Memory B cell (primary cell): ENCODE results near the gene CLCA1.

Experiments used
- ATAC-seq: fragments of 150-1000 bp; cut with Tn5 transposase; 2 replicates; pipeline ENCODE4 v1.10.0; 2021; ENCODE audit warnings: low read depth, mild to moderate bottlenecking, moderate library complexity
- DNase-seq, 2 donors: peaks; one replicate each; pipeline ENCODE4 v3.0.0; 2022; ENCODE audit warnings: low spot score in 2 of 2
- H3K27ac Mint-ChIP-seq: one replicate; pipeline ENCODE4 v1.8.0; 2022; ENCODE audit warnings: mild to moderate bottlenecking, moderate library complexity, mixed read lengths
- H3K27me3 Mint-ChIP-seq: one replicate; pipeline ENCODE4 v1.8.0; 2022; ENCODE audit warnings: mixed read lengths
- H3K36me3 Mint-ChIP-seq: one replicate; pipeline ENCODE4 v1.8.0; 2022; ENCODE audit warnings: mild to moderate bottlenecking, mixed read lengths
- H3K4me1 Mint-ChIP-seq: one replicate; pipeline ENCODE4 v1.8.0; 2022; ENCODE audit warnings: mixed read lengths
- H3K4me3 Mint-ChIP-seq: one replicate; pipeline ENCODE4 v1.8.0; 2022; ENCODE audit warnings: mild to moderate bottlenecking, moderate library complexity, mixed read lengths
- H3K9me3 Mint-ChIP-seq: one replicate; pipeline ENCODE4 v1.8.0; 2022; ENCODE audit warnings: mixed read lengths

CLCA1 gene

DNA sequence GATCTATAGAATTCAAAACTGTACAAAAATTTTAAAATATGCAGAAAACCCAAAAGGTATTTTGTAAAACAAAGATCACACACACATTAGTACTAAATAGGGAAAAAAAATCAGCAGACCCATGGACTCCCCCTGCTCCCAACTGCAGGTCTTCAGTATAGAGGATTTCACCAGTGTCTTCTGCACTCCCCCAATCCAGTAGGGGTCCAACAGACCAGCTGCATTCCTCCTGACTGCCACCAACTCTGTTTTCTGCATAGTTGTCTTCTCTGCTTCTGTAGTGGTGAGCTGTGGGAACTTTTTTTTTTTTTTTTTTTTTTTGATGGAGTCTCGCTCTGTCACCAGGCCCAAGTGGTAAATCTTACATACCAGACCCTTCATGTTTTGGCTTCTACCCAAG lies 22.8 kb upstream of the CLCA1 start:
- ATAC-seq (no peak), DNase-seq (no peak)
- H3K4me3 Mint-ChIP-seq = no peak overlapping the region
- no peaks in the 10 kb centered on the region for H3K27me3 Mint-ChIP-seq
- no peaks in the 10 kb centered on the region for H3K4me1 Mint-ChIP-seq
- H3K27ac Mint-ChIP-seq = no peak overlapping the region
- H3K9me3 Mint-ChIP-seq = no peaks in the 10 kb centered on the region
- H3K36me3 Mint-ChIP-seq = no peaks in the 10 kb centered on the region

DNA sequence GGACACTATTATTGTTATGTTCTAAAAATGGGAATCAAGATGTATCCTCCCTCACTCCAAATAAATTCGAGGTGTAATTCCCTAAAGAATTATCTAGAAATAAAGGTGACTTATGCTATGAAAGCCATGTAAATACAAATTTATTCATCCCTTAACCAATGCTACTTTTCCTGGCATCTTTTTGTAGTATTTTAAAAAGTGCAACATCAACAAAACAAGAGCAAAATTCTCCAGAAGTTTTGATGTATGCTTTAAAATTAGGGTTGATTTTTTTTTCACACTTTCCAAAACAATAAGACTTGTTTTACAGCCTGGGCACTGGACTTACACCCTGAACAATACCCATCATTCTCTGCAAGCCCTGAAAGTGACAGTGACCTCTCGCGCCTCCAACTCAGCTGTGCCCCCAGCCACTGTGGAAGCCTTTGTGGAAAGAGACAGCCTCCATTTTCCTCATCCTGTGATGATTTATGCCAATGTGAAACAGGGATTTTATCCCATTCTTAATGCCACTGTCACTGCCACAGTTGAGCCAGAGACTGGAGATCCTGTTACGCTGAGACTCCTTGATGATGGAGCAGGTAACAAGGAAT lies 21.4 kb upstream of the CLCA1 start:
- Mint-ChIP-seq H3K4me1 (no peaks in the 10 kb centered on the region), H3K9me3 (no peaks in the 10 kb centered on the region), H3K4me3 (no peak overlapping the region), H3K36me3 (no peaks in the 10 kb centered on the region), H3K27ac (no peak overlapping the region), H3K27me3 (no peaks in the 10 kb centered on the region)
- ATAC-seq = no peak
- DNase-seq = no peak

DNA sequence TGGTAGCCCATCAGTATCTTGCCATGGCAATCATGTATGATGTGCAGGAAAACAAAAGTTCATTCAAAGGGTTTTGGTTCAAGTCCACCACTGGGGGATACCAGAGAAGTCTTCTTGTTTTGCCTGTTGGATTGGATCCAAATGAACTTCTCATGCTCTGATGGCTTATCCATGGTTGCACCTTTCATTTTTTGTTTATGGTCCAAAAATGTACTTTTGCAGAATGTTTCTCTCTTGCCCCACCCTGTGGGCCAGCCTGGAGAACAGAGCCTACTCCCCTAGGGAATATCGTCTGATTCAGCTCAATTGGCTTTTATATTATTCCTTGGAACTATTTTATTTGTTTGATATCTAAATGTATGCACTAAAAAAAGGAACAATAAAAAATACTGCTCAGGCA lies 20.1 kb upstream of the CLCA1 start:
- H3K27ac Mint-ChIP-seq = no peak overlapping the region
- H3K9me3 Mint-ChIP-seq = no peaks in the 10 kb centered on the region
- H3K27me3 Mint-ChIP-seq = no peaks in the 10 kb centered on the region
- H3K4me1 Mint-ChIP-seq = no peaks in the 10 kb centered on the region
- DNase-seq (no peak), ATAC-seq (no peak)
- no peak overlapping the region for H3K4me3 Mint-ChIP-seq
- no peaks in the 10 kb centered on the region for H3K36me3 Mint-ChIP-seq

DNA sequence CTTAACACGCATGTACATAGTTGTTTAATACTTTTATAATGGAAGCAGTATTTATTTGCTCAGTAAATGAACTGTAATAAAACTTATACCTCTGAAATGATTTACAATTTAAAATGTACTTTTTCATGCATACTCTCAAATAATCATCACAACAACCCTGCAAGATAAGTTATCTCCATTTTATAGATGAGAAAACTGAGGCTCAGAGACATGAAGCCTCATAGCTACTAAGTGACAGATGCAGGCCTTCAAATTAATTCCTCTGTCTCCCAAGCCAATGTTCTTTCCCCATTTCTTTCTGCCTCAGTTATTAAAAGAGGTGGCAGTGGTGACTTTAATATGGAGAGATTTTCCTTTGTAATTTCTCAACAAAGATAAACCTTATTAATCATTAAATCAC lies 19.6 kb upstream of the CLCA1 start:
- DNase-seq (no peak), ATAC-seq (no peak)
- Mint-ChIP-seq H3K36me3 (no peaks in the 10 kb centered on the region), H3K27me3 (no peaks in the 10 kb centered on the region), H3K9me3 (no peaks in the 10 kb centered on the region), H3K4me1 (no peaks in the 10 kb centered on the region), H3K4me3 (no peak overlapping the region), H3K27ac (no peak overlapping the region)

DNA sequence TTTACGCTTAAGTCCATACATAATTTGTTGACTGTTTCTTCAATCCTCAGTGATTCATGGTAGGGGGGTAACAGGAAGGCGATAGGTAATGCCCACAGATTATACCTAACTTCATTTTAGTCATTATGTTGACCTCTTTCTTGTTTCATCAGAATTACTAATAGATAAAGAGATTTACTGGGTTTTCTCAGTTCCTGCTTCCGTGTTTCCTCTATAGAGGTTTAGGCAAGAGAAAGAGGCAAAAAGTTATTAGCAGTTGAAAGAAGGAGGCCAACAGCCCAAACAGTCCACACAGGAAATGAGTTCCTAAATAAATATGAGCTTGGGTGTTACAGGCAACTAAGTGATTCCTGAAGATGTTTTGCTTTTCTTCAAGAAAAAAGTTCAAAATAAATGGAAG lies 17.9 kb upstream of the CLCA1 start:
- H3K27me3 Mint-ChIP-seq = no peaks in the 10 kb centered on the region
- no peak overlapping the region for H3K27ac Mint-ChIP-seq
- no peak overlapping the region for H3K4me3 Mint-ChIP-seq
- H3K36me3 Mint-ChIP-seq = no peaks in the 10 kb centered on the region
- no peak for DNase-seq
- H3K4me1 Mint-ChIP-seq = no peaks in the 10 kb centered on the region
- no peak for ATAC-seq
- H3K9me3 Mint-ChIP-seq = no peaks in the 10 kb centered on the region

DNA sequence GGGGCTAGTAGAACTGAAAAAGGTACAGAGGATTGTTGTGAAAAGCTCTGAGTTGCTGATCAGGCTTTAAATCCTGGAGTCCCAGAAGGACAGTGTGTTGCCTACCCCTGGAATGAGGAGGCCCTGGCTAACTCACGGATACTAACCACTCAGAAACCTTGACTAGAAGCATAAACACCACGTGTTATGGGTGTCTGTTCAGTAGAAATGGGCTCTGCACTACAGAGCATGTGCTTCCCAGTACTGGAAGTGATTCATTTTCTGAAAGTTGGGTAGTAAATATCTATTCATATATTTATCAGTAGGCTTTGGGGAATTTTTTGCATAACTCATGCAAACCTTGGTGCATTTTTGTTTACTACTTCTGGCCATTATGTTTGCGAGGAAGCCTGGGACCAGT lies 15.1 kb upstream of the CLCA1 start:
- Mint-ChIP-seq H3K9me3 (no peaks in the 10 kb centered on the region), H3K27me3 (peaks cover 7% of the 10 kb centered on the region), H3K36me3 (no peaks in the 10 kb centered on the region), H3K4me3 (no peak overlapping the region), H3K4me1 (no peaks in the 10 kb centered on the region), H3K27ac (no peak overlapping the region)
- DNase-seq (no peak), ATAC-seq (no peak)

DNA sequence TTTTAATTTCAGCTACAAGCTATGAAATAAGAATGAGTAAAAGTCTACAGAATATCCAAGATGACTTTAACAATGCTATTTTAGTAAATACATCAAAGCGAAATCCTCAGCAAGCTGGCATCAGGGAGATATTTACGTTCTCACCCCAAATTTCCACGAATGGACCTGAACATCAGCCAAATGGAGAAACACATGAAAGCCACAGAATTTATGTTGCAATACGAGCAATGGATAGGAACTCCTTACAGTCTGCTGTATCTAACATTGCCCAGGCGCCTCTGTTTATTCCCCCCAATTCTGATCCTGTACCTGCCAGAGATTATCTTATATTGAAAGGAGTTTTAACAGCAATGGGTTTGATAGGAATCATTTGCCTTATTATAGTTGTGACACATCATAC lies 13.7 kb upstream of the CLCA1 start:
- Mint-ChIP-seq H3K36me3 (no peaks in the 10 kb centered on the region), H3K27ac (no peak overlapping the region), H3K9me3 (no peaks in the 10 kb centered on the region), H3K27me3 (peaks cover 7% of the 10 kb centered on the region), H3K4me3 (no peak overlapping the region), H3K4me1 (no peaks in the 10 kb centered on the region)
- DNase-seq = no peak
- ATAC-seq = no peak

DNA sequence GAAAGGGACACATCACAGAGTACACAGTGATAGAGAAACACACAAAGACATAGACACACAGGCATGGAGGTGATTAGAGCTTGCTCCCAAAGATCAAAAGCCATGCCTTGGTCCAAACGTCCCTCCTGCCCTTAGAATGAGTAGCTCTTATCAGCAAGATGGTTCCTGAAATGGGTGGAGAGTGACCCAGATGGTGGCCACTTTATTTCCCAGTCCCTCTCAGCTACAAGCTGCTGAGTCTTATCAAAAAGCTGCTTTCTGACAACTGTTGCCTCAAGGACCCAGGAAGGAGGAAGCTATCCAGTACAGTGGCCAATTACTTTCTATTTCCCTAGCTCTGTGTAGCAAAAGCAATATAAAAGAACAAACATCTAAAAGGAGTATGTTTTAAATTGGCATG lies 7.7 kb upstream of the CLCA1 start:
- ATAC-seq (no peak), DNase-seq (no peak)
- H3K27me3 Mint-ChIP-seq = peaks cover 9% of the 10 kb centered on the region
- H3K27ac Mint-ChIP-seq = no peak overlapping the region
- H3K36me3 Mint-ChIP-seq = no peaks in the 10 kb centered on the region
- H3K4me3 Mint-ChIP-seq = no peak overlapping the region
- H3K9me3 Mint-ChIP-seq = no peaks in the 10 kb centered on the region
- peaks cover 6% of the 10 kb centered on the region for H3K4me1 Mint-ChIP-seq

DNA sequence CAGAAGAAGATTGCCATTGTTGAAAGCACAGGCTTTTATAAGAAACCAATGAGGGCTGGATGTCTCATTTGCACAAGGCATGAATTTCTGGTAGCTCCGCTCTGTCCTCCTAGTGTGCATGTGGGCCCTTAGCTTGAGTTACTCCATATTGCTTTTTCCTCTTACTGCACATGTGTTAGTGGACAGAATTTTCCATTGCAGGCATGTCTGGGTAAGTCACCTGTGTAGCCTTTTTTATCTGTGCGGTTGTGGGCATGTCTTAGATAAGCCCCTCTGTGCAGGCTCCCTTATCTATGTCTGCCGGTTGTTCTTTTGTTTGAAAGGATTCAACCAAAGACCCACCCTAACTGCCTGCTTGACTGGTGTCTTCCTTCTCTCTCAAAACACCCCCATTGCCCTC lies 7.2 kb upstream of the CLCA1 start:
- H3K27me3 Mint-ChIP-seq = peaks cover 9% of the 10 kb centered on the region
- H3K4me1 Mint-ChIP-seq = peaks cover 6% of the 10 kb centered on the region
- H3K36me3 Mint-ChIP-seq = no peaks in the 10 kb centered on the region
- no peak overlapping the region for H3K4me3 Mint-ChIP-seq
- DNase-seq = no peak
- no peaks in the 10 kb centered on the region for H3K9me3 Mint-ChIP-seq
- ATAC-seq = no peak
- no peak overlapping the region for H3K27ac Mint-ChIP-seq

DNA sequence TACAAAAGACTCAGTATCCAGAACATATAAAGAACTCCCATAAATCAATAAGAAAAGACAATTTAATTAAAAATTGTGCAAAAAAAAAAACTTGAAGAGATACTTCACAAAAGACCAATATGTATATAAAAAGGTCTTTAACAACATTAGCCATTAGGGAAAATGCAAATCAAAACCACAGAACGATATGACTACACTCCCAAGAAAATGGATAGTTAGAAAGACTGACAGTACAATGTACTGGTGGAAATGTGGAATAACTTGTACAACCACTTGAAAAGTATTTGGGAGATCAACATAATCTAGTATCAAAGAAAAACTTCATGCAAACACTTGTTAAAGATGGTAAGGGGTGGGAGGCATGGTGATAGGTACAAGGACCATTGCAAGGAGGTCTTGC lies 3.9 kb upstream of the CLCA1 start:
- no peak for DNase-seq
- ATAC-seq = no peak
- H3K4me1 Mint-ChIP-seq = peaks cover 6% of the 10 kb centered on the region

DNA sequence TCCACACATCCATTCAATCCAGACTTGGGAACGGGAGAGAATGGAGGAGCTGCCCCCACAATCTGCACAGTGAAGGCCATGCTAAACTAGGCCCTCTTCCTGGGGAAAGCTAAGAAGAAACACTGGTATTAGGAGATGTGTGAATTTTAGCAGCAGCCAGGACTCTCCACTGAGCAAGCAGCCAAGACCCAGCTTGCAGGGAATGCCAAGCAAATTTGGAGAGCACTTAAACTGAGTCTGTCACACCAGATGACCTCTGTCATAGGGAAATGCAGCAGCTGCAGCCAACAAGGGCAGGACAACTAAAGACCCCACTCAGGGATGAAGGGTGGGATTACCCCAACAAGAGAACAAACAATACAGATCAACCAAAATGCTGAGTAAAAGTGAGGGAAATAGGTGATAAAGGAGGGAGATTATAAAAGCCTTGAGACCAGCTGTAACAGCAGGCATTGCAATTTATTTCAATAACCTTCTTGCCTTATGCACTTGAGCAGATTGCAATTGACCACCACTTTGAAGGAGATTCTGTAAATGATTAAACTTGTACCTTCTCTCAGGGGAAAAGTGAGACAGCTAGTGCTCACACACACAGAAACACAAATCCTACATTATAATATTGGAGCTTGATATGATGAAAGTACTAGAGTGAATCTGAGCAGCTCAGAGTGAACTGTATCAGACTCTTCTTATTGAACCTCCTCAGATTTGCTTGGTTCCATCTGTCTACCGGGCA lies 2.5 kb upstream of the CLCA1 start:
- Mint-ChIP-seq H3K27ac (no peak overlapping the region), H3K36me3 (no peaks in the 10 kb centered on the region), H3K4me3 (no peak overlapping the region), H3K27me3 (peaks cover 8% of the 10 kb centered on the region), H3K9me3 (no peaks in the 10 kb centered on the region), H3K4me1 (peaks cover 8% of the 10 kb centered on the region)
- ATAC-seq (no peak), DNase-seq (no peak)

More for the DNA sequence above, 3.9 kb upstream of the CLCA1 start:
- Mint-ChIP-seq H3K27ac (no peak overlapping the region), H3K36me3 (no peaks in the 10 kb centered on the region), H3K9me3 (no peaks in the 10 kb centered on the region), H3K4me3 (no peak overlapping the region), H3K27me3 (peaks cover 3% of the 10 kb centered on the region)

DNA sequence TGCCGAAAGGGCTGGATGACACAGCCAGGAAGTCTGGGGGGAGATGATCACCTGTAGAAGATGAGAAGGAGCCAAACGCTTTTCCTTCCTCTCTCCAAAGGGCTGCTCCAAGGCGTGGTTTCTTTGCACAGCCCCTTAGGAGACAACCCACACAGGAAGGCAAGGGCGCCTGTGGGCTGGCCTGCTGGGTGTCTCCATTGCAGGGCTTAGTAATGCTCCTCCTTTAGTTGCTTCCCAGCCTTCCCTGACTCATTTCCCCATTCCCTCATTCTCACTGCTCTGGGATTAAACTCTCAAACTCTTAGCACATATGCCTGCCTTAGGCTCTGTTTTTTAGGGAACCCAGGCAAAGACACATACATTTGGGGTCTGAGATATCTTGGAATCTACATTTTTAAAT lies 1.7 kb upstream of the CLCA1 start:
- H3K36me3 Mint-ChIP-seq = no peaks in the 10 kb centered on the region
- DNase-seq = no peak
- H3K27ac Mint-ChIP-seq = no peak overlapping the region

DNA sequence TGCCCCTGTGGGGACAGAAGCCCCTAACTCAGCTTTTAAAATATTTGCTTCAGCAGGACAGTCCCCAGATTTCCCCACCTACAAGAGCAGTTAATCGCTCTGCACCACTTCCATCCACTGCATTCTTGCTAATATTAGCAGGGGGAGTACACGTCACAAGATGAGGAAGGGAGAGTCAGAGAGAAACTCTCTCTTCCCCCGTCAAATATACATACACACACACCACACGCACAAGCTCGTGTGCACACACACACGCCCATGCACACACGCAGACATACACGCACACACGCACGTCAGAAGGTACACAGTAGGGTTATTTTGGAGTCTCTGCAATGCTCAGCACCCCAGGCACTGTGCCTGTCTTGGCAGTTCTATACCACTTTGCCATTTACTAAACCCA lies 2.1 kb downstream of the CLCA1 start:
- H3K36me3 Mint-ChIP-seq = no peaks in the 10 kb centered on the region
- no peak overlapping the region for H3K27ac Mint-ChIP-seq
- H3K4me1 Mint-ChIP-seq = peaks cover 8% of the 10 kb centered on the region
- no peak overlapping the region for H3K4me3 Mint-ChIP-seq
- DNase-seq = no peak
- peaks cover 11% of the 10 kb centered on the region for H3K27me3 Mint-ChIP-seq
- ATAC-seq = peak; percentile 78
- no peaks in the 10 kb centered on the region for H3K9me3 Mint-ChIP-seq

More for the DNA sequence above, 1.7 kb upstream of the CLCA1 start:
- Mint-ChIP-seq H3K4me1 (peaks cover 8% of the 10 kb centered on the region), H3K9me3 (no peaks in the 10 kb centered on the region), H3K4me3 (no peak overlapping the region), H3K27me3 (peaks cover 8% of the 10 kb centered on the region)
- ATAC-seq = no peak

DNA sequence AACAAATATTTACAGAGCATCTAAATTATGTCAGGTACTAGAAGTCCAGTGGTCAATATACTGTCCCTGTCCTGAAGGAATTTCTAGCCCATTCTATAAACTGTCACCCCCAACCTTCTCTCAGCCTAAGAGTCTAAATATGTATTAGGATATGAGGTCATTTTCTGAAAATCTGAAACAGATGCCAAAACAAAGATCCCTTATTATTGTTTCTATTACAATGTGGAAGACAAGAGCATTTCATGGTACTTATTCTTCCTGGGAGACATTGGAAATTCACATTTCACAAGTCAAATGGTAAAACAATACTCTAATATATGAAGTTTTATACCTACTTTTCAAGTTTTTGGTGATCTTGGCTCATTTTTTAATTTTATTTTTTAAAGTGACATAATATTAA lies 2.6 kb downstream of the CLCA1 start:
- H3K36me3 Mint-ChIP-seq = no peaks in the 10 kb centered on the region

DNA sequence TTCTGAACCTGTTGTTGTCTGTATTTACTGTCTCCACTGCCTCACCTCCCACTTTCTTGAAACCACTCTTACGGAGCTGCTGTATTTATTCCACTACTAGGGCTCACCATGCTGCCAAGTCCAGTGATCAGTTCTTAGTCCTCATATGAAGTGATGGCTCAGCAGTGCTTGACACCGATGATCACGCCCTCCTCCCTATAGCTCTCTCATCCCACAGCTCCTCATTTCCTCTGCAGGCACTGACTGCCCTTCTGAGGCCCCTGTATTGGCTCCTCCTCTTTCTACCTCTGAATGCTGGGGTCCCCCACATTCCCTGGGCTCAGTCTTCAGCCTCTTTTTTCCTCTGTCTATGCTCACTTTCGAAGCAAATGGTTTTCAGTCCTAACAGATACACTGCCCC lies 3.4 kb downstream of the CLCA1 start:
- H3K9me3 Mint-ChIP-seq = no peaks in the 10 kb centered on the region
- ATAC-seq (no peak), DNase-seq (no peak)
- H3K4me3 Mint-ChIP-seq = no peak overlapping the region
- H3K27me3 Mint-ChIP-seq = peaks cover 10% of the 10 kb centered on the region
- no peaks in the 10 kb centered on the region for H3K36me3 Mint-ChIP-seq
- H3K27ac Mint-ChIP-seq = no peak overlapping the region
- H3K4me1 Mint-ChIP-seq = peaks cover 8% of the 10 kb centered on the region

More for the DNA sequence above, 2.6 kb downstream of the CLCA1 start:
- H3K4me1 Mint-ChIP-seq = peaks cover 8% of the 10 kb centered on the region
- H3K27ac Mint-ChIP-seq = no peak overlapping the region
- H3K9me3 Mint-ChIP-seq = no peaks in the 10 kb centered on the region
- no peak overlapping the region for H3K4me3 Mint-ChIP-seq
- no peak for ATAC-seq
- H3K27me3 Mint-ChIP-seq = peaks cover 11% of the 10 kb centered on the region
- no peak for DNase-seq
